SK-N-SH treated with all-trans-retinoic acid at 6 μM for 48 hours (cell line): ENCODE data around the gene SNX21.

Experiments used
- CREB5 ChIP-seq: fragments of 250-450 bp; sonication (Bioruptor Pico); IDR thresholded peaks from 2 replicates; pipeline ENCODE4 v1.5.1; 2020; ENCODE audit warnings: low read depth, mild to moderate bottlenecking, moderate library complexity
- SNAI2 ChIP-seq: fragments of 250-450 bp; sonication (Bioruptor Pico); IDR thresholded peaks from 2 replicates; pipeline ENCODE4 v1.5.0; 2020; ENCODE audit warnings: mild to moderate bottlenecking, moderate library complexity
- TOX ChIP-seq: fragments of 250-450 bp; sonication (Bioruptor Pico); IDR thresholded peaks from 2 replicates; pipeline ENCODE4 v1.8.0; 2021; ENCODE audit warnings: mild to moderate bottlenecking, moderate library complexity, borderline replicate concordance

DNA sequence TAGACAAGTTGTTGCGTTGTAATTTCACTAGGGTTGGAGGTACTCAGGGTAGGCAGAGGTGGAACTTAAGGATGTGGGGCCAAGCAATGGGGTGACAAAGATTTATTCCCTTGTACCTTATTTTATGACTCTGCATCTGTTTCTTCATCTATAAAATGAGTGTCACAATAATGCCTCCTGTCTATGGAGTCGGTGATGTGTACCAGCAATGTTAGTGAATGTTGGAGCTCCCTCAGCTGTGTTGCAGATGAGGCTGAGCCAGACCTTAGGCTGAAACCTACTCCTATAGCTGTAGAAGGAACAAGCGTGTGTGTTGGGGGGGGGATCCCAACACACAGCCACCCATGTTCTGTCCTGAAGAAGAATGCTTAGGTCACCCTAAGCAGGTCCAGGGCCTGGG is 16.6 kb upstream of the SNX21 start:
- no peak for TF ChIP-seq CREB5
- TF ChIP-seq TOX, result no peak
- TF ChIP-seq SNAI2 (CRISPR knock-in tag), result no peak
